GM18517 (cell line): ENCODE data around the gene ANGPT4.
"Not testable (repeated sequence)": the region's sequence is repeated elsewhere in the genome, so short reads cannot be mapped to it uniquely, and the experiment has no call there.

ENCODE experiments used
- ATAC-seq: cut with Tn5 transposase; IDR thresholded peaks from one replicate; pipeline ENCODE4 v1.9.1; 2021; ENCODE audit warnings: mild to moderate bottlenecking, moderate library complexity; ENCODE audit not compliant: unreplicated experiment

Gene ANGPT4

DNA sequence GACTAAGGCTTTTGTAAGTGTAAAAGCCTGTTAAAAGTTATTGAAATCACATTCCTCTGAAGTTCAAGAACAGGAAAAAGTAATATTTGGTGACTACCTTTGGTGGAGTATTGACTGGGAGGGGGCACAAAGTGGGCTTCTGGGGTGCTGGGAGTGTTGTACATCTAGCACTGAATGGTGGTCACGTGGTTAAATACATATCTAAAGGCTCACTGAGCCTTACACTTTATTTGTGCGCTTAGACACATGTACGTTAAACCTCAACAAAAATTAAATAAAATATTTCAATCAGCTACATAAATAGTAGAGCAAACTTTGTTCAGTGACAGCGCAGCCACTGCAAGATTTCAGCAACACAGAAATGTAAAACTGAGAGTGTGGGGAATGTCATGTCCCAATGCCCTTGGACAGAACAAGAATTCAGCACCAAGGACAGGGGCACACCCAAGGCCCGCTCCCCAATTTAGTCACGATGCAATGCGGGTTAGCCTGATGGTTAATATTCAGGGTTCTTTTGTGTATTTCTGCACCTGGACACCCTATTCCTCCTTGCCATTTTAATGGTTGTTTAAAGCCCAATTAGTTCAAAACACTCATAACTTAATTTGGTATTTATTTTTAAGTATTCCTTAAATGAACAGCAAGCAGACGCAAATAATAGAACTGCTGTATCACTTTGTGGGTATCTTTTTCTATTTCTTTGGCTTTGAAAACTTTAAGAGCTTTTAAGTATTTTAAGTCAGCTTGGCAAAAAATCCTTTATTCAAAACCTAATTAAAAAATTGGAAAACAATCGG lies 37.4 kb downstream of the ANGPT4 start:
- no peak for ATAC-seq

DNA sequence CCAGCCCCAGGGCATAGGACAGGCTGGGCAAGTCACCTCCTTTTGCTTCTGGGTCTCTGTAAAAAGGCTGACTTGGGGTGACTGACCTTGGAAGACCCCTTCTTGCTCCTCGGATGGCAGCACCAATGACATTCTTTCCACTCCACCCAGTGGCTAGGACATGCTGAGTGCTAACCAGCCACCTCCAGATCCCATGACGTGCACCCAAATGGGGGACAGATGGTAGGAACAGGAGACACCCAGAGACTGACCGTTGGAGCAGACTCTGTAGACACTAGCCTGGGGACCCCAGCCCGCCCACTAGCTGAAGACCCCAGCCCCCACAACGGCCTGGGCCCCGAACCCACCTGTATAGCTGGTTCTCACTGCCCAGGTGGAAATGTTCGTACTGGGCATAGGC lies 38.3 kb downstream of the ANGPT4 start:
- ATAC-seq, result no peak

DNA sequence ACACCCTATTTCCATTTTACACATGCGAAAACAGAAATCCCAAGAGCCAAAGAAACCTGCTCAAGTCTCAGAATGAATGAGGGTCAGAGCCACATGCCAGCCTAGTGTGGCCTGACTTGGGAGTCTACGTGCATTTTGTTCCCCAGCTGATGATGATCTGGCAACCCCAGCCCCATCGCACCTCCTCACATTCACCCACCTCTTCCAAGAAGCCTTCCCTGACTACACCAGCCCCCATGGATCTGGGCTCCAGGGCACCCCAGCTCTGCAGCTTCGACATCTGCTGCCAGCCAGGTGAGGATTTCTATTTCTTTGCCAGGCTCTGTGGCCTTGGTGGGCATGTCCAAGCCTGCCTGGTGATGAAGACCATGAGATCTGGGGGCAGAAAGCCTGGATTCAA lies 41.0 kb downstream of the ANGPT4 start:
- ATAC-seq, result no peak

DNA sequence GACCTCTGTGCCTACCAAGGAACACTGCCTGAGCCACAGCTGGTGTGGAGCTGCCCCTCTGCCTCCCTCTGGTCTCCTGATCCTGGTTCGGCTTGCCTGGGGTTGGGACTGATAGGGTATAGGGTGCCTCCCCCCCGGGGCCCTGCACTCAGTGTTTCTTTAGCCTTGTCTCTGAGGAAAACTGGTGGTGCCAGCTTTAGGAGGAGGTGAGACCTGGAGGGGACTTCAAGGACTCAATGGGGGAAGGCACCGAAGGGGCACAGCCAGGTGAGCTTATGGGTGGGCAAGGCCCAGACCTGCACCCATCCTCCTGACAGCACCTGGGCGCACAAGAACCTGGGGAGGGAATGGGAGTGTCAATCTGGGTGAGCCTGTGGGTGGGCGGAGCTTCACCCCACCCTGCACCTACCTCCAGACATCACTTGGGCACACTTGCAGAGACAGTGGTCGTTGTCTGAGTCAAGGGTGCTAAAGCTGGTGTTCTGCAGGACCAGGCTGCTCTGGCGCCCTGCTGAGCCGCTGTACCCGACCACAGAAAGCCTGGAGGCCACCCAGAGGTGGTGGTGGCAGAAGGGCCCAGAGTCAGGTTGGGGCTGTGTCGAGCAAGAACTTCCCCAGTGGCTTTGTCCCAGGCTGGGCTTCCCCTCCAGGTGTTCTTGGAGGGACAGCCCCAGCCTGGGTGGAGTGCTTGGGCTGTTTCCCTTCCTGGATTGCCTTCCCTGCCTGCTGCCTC lies 42.1 kb downstream of the ANGPT4 start:
- ATAC-seq, result no peak

- no peak for ATAC-seq
Measured at GRCh38 chr20:872855-873520, 43.1 kb downstream of the ANGPT4 start.

DNA sequence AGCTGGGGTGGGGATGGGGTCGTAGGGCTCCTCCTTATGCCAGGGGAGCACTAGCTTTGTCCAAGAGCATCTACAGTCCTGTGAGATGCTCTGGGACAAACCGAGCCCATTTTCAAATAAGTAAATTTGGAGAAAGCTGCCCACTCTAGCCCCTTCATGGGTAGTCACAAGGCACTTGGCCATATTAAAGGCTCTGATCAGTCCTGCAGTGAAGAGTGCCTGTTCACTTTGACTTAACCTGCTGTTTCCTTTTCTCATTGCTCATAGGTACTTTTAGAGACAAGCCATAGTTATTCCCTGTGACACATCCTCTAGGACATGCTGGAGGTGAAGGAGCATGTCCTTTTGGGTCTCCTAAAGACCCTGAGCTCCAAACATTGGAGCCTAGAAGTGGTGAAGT lies 44.2 kb downstream of the ANGPT4 start:
- no peak for ATAC-seq

- no peak for ATAC-seq
Measured at GRCh38 chr20:871436-871835, 44.7 kb downstream of the ANGPT4 start.

DNA sequence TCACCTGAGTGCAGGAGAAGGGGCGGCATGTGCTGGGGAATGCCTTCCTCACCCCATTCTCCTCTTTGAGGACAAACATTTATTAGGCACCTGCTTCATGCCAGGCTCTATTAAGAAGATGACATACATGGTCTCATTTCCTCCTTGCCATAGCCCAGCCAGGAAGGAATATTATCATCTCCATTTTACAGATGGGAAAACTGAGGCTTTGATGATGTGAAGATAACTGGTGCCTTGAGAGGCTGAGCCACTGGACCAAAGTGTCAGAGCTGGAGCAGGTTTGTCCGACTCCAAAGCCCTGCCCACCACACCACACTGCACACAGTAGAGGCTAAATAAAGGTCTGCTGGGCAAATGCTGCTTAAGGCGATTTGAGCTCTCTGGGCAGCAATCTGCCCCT lies 45.4 kb downstream of the ANGPT4 start:
- ATAC-seq, result no peak

GRCh38 chr20:869606-870005 lies 46.5 kb downstream of the ANGPT4 start:
- no peak for ATAC-seq

DNA sequence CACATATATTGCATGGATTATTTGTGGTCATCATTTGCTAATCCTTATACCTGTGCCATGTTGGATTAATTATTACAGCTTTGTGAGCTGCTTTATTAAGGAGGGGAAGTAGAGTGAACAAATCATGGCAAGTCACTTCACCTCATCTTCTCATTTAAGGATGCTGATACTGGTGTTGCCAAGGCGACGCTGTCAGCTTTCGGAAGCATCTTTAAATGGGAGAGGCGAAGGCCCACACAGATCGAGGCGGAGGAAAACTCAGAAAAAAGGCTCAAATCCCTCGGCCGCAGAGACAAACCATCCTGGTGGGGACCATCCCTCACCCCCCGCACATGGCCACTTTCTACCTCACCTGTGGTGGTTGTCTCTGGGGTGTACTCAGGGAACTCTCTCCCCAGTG lies 47.9 kb downstream of the ANGPT4 start:
- ATAC-seq, result no peak

DNA sequence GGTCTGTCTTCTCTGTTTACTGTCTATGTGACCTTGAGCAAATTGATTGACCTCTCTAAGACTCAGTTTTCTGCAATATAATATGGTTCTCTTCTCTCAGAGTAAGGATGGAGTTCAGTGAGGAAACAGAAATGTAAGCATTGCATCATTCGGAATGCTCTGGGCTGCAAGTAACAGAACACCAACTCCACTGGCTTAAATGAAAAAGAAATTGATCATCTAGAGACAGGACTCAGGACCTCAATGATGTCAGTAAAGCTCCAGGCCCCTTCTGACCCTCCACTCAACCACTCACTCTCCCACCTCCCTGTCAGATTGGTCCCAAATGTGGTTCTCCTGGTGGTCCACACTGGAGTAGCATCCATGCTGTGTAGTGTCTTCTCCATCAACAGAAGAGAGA lies 50.7 kb downstream of the ANGPT4 start:
- no peak for ATAC-seq

GRCh38 chr20:860891-861290 lies 55.2 kb downstream of the ANGPT4 start:
- no peak for ATAC-seq

DNA sequence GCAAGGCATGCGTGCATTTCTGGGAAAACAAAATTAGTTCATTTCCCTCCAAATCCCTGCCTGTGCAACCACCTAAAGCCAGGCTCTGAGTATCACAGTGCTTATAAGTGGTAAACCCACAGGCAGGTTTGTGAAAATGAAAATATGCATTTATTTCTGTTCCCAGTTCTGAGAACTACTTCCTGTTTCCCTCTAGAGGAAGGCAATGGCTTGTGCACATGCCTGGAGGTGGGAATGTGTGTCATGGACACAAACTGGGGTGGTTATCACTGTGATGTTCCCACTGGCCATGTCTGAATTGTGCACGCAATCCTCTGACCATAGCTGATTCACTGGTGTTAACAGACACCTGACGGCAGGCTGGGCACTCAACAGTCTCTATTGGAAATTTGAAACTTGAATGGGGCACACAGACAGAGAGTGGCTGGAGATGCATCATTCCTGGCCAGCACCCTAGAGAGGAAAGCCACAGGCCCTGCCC lies 56.3 kb downstream of the ANGPT4 start:
- ATAC-seq, result no peak

- ATAC-seq, result no peak
Measured at GRCh38 chr20:858011-858410, 58.1 kb downstream of the ANGPT4 start.

- ATAC-seq, result no peak
Measured at GRCh38 chr20:856361-856775, 59.8 kb downstream of the ANGPT4 start.

DNA sequence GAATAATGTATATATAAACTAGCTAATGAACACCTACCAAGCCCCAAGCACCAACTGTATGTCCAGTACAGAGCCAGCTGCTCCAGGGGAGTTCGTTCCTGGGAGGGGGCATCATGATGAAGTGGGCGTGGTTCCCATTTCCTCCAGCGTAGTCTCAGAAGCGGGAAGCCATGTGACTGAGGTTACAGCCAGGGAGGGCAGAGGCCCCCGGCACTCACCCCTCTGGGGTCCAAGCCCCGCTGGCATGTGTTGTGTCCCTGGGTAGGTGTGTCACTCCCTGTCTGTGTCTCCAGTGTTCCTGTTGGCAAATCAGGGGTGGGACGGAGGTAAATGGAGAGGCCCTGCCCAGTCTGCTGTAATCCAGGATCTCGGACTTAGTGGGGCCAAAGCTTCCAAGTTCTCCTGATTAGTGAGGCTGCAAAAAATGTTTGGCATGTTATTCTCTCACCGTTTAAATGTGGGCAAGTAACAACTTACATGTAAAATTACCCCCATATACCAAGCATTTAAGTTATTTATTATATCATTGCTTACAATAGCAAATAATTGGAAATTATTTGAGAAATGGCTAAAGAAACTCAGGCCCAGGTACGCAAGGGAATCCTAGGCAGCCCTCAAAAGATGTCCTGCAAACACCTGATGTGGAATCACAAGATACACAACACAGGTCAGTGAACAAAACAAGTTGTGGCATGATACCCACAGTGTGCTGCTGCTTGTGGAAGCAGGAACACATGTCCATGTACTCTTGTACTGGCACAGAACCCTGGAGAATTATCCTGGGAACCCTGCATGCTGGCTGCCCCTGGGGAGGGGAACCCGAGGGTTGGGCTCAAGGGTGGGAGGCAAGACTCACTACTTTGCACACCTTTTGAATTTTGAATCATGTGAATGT lies 60.4 kb downstream of the ANGPT4 start:
- no peak for ATAC-seq

DNA sequence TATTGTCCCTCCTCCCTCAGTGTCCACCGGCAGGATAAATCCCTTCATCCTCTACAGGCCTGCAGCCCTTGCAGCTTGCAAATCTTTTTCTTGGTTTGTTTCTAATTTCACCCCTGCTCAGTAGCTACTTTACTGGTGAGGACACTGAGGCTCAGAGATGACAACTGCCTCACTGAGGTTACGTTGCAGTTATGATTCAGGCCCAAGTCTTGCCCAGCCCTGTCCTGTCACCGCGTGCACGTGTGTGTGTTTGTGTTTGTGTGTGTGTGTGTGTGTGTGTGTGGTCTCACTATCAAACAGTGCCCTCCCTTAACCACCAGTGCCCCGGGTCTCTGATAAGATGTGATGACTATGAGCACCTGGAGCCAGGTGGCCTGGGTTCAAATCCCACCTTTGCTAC lies 61.5 kb downstream of the ANGPT4 start:
- no peak for ATAC-seq

DNA sequence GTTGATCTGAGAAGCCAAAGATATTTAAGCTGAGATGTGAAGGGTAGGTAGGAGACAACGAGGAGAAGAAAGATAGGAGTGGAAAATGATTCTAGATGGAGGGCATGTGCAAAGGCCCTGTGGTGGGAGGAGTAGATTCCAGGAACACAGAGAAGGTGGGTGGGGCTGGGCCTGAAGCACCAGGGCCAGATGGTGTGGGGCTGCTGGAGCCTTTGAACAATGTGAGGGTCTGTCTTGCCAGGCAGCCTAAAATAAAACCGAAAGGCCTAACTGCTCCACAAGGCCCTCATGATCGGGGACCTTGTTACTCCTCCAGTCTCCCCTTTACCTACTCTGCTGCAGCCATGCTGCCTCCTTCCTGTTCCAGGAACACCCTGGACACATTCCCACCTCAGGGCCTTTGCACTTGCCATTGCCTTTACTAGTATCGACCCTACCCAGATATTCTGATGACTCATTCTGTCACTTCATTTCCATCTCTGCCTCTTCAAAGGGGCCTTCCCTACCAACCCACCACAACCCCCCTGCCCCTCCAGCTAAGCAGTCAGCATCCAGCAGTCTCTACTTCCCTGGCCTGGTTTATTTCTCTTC lies 62.6 kb downstream of the ANGPT4 start:
- no peak for ATAC-seq

DNA sequence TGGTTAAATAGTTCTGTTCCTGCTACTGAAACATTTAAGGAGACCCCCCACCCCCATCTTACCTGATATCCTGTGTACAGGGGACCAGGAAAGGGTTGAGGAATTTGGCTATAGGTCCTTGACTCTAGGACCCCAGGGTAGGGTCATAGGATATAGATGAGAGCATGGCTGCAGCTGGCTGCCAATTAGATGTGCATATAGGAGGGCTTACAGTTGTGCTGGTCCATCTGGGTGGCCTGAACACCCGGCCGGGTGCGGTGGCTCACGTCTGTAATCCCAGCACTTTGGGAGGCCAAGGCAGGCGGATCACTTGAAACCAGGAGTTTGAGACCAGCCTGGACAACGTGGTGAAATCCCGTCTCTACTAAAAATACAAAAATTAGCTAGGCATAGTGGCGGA lies 67.4 kb downstream of the ANGPT4 start:
- not testable (repeated sequence) for ATAC-seq

GRCh38 chr20:848193-848592 lies 67.9 kb downstream of the ANGPT4 start:
- ATAC-seq, result no peak
